ENCODE results near the gene FXYD4.

- TF ChIP-seq CTCF (IDR thresholded peaks at IDR 0.05; ENCODE audit: poor library complexity) (no peak), EZH2 (IDR thresholded peaks at IDR 0.05; ENCODE audit: borderline replicate concordance) (no peak), EZH2phosphoT487 (IDR thresholded peaks at IDR 0.05; ENCODE audit: low read depth, severe bottlenecking, unreplicated experiment) (no peak)
Measured at GRCh38 chr10:43392748-43393147, 21.3 kb downstream of the FXYD4 start.

All from hepatocyte (in vitro differentiated cells).